NCI-H2107 treated with DMSO at 0.1 percent for 48 hours (cell line): ENCODE measurements around the gene CFAP92.
"Not testable (repeated sequence)": the region's sequence is repeated elsewhere in the genome, so short reads cannot be mapped to it uniquely, and the experiment has no call there.

ENCODE experiments used
- DNase-seq: peaks from one replicate; lab custom pipeline; 2025; ENCODE audit not compliant: unreplicated experiment; lab: John Stamatoyannopoulos, UW

The CFAP92 gene

DNA sequence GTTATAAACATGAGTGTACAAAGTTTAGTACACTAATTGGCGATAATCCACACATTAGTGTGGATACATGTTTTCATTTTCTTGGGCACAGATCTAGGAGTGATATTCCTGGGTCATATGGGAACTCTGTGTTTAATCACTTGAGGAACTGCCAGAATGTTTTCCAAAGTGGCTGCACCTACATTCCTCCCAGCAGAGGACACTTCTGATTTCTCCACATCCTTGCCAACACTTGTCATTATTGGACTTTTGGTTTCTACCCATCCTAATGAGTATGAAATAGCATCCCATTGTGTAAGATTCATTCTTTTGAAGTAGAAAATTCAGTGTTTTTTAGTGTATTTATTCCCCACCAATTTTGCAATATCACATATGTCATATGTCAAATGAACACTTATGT is 53.6 kb downstream of the CFAP92 start:
- DNase-seq, result no peak

DNA sequence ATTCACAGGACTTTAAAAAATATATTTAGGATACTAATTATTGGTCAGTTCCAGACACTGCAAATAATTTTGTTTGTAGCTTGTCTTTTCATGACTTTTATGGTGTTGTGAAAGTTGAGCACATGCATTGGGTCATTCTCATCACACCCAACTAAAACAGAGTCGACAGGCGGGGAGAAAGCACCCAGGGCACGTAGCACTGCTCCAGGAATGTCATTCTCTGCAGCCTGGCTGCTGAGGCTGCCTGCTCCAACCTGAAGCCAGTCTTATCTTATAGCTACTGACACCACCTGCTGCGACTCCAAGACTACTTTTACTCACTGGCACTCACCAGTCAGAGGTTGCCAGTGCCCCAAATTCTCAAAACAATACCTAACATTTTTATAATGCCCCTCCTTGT is 57.5 kb downstream of the CFAP92 start:
- DNase-seq, result no peak

DNA sequence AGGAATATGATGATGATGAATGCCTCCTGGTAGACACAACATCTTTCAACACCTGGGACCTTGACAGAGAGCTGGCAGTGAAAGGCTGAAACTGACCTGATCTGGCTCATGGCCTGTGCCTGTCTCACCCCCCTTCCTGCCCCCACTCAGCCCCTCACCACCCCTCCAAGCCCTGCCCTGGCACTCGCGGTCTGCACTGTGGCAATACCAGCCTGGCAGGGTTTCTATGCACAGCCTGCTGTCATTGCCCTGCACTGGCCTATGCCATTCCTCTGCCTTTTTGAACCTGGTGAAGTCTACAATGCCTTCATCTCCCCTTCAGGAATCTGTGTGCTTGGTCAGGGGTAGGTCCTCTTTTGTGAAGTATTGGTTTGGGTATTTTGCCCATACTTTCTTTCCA is 58.0 kb downstream of the CFAP92 start:
- DNase-seq, result no peak

DNA sequence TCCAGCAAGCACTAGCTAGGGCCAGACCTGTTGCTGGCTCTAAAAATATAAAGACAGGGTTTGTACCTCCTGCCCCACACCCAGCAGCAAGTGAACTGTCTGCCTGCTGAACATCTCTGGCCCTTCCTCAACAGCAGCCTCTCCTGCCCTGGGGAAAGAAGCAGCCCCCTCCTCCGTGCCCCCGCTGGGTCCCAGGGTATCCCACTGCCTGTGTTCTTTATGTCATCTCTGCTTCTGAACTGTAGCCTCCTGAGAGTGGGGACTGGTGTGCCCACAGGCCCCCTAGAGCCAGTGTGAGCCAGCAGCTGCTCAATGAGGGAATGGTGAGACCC is 60.0 kb downstream of the CFAP92 start:
- DNase-seq, result no peak

DNA sequence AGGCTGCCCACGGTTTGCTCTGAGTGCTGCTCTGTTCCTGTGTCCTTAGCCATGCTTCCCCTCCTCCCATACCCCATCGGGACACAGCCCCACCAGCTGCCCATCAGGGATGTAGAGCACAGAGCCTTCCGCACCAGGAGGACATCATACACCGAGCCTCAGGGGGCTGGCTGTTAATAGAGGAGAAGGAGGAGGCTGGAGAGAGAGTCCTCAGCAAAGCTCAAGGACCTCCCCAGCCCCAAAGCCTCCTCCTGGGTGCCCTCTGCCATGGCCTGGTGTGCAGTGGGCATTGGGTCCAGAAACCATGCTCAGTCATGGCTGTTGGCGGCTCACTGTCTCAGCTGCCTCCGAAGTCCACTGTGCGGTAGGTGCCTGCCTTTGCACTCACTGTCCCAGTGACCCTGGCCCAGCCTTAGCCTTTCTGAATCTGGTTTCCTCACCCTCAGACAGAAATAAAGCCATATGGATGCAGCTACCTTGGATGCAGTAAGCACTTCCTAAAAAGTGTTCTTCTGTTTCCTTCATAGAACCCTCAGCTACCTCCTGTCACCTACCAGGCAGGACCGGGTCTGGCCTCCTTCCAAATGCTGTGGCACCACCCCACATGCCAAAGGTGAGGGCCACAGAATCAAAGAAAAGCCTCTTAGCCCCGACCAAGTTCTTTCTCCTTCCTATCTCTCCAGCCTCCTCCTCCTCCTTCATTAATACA is 60.5 kb downstream of the CFAP92 start:
- no peak for DNase-seq

DNA sequence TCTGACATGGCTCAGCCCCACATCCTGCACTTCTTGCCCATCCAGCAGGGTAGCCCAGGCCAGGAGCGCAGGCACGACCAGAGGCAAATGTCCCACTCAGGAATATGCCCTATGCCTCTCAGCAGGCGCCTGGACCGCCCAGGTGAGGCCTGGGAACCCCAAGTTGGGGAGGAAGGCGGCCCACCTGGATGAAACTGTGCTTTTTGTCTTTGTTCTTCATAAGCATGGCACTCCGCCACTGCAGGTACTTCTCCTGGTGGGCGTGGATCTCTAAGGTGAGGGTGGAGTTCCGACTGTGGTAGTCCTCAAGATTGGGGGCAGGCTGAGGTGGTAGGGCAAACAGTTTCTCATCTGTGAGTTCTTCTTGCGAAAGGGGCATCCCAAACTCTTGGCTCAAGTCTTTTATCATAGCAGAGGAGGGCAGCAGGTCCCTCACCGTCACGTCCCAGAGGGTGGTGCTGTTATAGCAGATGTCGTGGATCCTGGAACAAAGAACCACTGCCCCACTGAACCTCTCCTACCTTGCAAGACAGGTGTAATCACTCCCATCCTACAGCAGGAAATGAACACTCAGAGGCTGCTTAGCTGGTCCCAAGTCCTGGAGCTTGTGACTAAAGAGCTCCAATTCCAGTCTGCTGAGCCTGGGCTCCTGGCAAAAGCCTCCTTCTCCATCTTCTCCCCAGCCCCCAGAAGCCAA is 61.2 kb downstream of the CFAP92 start:
- no peak for DNase-seq

DNA sequence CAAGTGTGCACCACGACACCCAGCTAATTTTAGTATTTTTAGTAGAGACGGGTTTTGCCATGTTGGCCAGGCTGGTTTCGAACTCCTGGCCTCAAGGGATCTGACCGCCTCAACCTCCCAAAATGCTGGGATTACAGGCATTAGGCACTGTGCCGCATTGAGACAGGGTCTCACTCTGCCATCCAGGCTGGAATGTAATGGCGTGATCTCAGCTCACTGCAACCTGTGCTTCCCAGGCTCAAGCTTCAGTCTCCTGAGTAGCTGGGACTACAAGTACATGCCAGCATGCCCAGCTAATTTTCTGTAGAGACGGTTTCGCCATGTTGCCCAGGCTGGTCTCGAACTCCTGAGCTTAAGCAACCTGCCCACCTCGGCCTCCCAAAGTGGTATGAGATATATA is 62.8 kb downstream of the CFAP92 start:
- DNase-seq, result no peak

DNA sequence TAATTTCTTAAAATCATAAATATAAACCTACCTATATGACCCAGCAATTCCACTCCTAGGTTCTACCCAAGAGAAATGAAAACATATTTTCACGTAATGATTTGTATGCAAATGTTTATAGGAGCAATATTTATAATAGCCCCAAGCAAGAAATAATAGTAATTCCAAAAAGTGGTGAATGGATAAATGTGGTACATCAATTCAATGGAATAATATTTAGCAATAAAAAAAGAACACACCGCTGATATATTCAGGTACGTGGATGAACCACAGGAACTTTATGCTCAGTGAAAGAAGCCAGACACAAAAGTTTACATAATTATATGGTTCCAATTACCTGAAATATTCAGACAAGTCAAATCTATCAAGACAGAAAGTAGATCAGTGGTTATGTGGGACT is 64.5 kb downstream of the CFAP92 start:
- DNase-seq, result no peak

DNA sequence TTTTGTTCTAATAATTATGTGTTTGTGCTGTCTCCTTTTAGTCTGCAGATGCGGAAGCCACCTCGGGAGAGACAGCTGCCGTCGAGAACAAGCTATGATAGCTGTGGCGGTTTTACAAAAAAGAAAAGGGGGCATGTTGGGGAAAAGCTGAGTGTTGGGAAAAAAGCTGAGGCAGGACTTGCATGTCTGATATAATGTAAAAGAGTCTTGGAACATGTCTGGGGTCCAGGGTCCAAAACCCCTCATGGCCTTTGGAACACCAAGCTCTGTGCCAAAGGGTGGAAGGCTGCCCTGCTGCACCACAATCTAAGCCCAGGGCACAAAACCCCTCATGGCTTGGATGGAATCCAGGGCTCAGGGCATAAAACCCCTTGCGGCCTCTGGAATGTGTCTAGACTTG is 69.9 kb downstream of the CFAP92 start:
- DNase-seq, result not testable (repeated sequence)

DNA sequence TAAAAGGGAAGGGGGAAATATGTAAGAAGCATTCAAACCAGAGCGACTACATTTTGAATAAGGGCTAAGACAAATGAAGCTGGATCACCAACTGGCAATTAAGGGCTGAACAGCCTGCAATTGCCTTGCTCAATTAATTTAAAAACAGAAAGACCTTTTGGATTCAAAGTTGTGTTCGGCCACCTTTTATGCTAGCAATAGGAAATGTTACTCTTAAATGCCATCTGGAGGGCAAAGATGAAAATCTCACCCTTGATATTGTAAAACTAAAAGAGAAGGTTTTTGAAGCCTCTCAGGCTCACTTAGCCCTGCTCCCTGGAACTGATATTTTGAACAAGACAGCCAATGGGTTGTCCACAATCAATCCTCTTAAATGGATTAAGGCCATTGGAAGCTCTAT is 70.3 kb downstream of the CFAP92 start:
- no peak for DNase-seq

DNA sequence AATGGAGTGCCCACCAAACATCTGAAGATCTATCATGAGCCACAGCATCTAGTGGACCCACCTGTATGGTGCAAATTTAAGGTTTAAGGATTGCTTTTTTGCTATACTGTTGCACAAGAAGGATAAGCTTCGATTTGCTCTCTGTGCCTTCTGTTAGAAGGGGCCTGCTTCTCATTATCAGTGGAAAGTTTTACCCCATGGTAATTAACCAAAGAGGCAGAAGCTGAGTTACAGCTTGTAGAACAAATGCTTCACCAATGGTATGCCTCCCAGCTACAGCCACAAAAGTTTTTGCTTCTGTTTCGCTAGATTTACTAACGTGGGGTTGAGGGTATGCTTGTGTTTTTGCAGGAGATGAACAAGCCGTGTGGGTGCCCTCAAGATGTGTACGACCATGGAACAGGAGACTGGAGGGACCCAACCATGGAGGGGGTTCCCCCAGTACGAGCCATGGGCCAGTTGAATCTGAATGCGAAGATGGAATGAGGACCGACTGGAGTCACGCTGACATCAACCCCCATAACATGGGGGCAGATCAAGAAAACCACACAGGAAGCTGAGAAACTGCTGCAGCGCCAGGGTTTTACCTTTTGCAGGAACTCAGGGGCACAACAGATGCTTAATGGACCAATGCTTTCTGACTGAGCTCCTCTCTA is 70.9 kb downstream of the CFAP92 start:
- no peak for DNase-seq

DNA sequence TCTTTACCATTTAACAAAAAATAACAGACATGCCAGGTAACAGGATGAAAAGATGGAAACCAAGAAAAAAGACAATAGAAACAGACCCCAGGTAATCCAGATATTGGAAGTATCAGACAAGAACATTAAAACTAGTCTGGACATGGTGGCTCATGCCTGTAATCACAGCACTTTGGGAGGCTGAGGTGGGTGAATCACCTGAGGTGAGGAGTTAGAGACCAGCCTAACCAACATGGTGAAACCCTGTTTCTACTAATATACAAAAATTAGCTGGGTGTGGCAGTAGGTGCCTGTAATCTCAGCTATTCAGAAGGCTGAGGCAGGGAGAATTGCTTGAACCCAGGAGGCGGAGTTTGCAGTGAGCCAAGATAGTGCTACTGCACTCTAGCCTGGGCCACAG is 73.9 kb downstream of the CFAP92 start:
- DNase-seq, result no peak

DNA sequence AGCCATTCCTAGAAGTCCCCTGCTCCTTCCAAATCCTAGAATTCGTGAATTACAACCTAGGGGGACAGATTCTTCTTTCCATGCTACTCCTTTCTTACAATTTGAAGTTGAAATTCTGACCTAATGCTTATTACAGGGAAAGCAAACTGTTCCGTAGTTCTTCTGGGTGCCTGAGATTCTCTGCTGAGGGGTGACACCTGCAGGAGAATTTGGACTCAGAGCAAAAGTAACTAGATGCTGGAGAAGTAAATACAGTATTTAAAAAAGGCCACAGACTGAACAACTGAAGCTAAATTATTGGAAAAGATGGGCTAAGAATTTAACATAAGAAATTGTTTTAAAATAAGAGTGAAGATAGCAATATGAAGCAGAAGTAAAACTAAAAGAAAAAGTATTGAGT is 76.6 kb downstream of the CFAP92 start:
- no peak for DNase-seq

DNA sequence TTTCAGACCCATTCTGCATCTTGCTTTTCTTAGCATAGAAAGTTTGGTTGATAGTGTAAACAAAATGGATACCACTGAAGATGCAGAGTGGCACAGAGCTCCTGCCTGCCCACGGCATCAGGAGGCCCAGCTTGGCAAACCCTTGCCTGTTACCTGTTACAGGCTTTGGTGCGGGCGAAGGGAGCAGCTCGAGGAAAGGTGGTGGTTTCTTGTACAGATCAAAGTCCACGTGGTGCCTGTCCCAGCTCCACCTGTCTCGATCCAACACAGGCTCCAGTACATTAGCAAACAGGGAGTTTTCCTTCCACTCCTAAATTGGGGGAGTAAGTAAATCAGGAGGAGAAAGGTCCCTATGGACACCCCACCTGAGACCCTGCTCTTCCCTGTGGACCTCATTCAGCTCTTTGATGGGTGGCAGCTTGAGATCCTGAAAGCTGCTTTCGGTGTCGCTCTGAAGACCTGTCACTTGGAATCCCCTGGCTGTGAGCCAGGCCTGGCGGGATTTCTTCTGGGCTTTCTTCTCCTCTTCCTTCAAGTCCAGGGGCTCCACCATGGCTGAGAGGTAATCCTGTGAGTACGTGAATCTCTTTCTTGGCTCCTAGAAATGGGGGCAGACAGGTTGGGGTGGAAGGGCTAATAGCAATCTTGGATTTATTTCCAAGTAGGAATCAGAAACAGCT is 78.8 kb downstream of the CFAP92 start:
- no peak for DNase-seq

DNA sequence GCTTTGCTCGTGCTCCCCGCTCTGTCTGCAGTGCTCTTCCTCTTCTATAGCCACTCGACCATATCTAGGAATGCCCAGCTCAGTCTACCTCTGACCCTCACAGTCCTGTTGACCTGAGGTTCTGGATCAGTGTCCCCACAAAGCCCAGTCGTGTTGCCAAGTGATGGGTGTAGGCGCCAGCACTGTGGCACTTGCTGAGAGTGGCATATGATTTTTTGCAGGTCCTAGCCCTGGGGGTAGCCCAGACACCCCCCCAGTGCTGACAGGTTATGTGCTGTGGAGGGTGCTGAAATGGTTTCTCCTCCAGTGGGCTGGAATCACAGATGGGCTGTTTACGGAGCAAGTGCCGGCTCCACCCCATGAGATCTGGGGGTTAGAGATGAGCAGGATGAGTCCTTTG is 82.0 kb downstream of the CFAP92 start:
- no peak for DNase-seq

DNA sequence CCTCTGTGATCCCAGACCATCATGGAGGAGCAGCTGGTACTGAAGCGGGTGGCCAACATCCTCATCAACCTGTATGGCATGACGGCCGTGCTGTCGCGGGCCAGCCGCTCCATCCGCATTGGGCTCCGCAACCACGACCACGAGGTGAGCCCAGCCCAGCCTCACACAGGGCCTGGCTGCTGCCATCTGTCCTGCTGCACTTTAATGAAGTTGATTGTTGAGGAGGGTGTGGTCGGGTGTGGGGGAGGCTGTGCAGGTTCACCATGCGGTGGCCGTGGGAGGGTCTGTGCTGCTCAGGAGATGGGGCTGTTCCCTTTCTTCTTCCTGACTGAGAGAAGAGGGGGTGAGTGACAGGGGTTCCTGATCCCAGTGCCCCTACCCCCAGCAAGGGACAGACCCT is 83.9 kb downstream of the CFAP92 start:
- no peak for DNase-seq

DNA sequence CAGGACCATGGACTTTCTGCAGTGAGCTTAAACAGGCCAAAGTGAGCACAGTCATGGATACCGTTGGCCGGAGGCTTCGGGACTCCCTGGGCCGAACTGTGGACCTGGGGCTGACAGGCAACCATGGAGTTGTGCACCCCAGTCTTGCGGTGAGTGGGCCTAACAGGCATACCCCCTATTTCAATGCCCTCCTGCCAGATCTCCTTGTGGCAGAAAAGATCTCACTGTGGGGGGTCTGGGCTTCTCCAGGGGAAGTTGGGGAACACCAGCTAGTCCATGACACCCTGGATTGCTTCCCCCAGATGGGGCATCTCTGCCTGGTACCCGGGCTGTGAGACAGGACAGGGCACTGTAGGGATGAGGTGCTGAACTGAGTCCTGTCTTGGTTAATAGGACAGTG is 84.9 kb downstream of the CFAP92 start:
- no peak for DNase-seq

DNA sequence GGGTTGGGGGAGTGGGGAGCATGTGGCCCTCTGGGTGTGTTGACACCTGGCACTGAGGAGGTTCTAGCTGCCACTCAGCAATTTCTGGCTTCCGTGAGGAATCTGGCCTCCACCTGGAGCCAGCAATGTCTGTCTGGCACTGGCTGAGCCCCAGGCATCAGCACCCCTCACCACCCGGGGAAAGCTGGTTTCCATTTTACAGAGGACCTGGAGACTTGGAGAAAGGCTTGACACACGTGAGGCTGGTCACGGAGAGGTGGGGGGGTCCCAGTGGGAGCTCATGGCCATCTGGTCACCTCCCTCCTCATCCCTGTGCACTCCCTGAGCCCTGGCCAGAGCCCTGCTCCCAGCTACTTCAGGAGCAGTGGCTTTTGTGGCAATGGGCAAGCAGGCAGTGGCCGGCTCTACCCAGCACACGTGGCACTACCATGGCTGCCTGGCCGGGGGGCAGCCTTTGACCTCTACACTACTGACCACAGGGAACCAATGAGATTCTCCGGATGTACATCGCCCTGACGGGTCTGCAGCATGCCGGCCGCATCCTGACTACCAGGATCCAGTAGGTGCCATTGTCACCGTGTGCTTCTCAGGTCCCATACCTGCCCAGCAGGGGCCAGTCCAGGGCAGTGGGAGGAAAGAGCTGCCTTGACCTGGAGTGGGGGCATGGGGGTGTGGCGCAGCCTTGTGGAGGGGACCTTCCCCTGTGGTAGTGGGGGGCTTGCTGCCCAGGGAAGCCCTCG is 86.0 kb downstream of the CFAP92 start:
- DNase-seq, result no peak

DNA sequence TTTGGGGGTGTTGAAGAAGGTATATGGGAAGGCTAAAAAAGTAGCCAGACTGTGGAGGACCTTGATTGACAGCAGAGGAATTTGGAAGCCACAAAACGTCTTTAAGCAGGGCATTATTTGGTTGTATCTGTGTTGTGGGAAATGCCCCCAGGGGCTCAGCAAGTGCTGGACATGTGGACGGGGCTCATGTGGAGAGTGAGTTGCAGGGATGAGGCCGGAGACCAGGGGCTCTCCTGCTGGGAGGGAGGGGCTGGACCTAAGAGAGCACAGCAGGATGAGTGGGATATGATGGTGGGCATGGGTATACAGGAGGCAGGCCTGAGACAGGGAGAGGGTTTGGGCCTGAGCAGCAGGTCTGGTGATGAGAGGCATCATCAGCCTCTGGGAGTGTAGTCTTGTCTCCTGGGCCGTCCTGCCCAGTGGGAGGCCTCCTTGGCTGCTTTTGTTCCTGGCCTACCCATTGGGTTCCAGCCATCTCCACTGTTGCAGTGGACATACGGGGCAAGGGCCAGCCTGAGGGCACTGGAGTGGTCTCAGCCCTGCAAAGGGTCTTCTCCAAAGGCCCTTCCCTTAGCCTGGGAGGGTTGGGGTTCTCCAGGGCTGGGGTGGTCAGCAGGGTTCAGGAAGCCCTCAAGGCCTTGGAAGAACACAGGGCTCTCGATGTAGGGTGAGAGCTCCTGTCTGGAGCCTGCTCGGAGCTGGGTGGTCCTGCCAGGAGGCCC is 86.9 kb downstream of the CFAP92 start:
- DNase-seq, result no peak

DNA sequence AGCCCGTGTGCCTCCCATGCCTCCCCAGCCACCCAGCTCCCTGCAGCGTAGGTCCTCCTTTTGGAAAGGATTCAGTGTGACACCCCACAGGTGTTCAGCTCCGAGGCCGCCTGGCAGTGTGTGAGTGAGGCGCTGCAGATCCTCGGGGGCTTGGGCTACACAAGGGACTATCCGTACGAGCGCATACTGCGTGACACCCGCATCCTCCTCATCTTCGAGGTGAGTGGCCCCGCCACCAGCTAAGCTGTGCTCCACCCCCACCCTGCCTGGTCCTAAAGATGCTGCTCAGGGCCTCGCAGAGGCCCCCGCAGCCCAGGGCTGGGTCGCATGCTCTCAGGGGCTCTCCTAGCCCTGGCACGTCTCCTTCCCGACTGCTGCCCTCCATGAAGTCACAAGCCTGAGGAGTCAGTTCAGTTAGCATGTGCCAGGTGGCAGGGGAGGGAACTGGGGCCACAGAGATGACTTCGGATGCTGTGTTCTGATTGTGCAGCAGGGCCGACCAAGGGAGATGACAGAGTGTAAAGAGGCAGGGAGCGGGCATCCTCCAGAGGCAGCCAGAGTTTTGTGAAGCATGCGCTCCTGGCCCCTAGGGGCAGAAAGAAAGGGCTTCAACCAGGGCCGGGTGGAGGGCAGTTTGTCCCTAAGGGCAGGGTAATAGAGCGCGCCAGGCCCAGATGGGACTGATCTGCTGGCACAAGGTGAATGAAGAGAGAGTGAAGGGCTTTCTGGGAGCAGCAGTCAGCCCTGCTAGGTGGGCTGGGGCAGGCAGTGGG is 87.7 kb downstream of the CFAP92 start:
- no peak for DNase-seq
